ENCODE results near the gene DGKI.
"Not testable (repeated sequence)": the region's sequence is repeated elsewhere in the genome, so short reads cannot be mapped to it uniquely, and the experiment has no call there.

Gene DGKI

GRCh38 chr7:137839903-137840779 is 6.6 kb downstream of the DGKI start:
- TF ChIP-seq, protein P1, sequence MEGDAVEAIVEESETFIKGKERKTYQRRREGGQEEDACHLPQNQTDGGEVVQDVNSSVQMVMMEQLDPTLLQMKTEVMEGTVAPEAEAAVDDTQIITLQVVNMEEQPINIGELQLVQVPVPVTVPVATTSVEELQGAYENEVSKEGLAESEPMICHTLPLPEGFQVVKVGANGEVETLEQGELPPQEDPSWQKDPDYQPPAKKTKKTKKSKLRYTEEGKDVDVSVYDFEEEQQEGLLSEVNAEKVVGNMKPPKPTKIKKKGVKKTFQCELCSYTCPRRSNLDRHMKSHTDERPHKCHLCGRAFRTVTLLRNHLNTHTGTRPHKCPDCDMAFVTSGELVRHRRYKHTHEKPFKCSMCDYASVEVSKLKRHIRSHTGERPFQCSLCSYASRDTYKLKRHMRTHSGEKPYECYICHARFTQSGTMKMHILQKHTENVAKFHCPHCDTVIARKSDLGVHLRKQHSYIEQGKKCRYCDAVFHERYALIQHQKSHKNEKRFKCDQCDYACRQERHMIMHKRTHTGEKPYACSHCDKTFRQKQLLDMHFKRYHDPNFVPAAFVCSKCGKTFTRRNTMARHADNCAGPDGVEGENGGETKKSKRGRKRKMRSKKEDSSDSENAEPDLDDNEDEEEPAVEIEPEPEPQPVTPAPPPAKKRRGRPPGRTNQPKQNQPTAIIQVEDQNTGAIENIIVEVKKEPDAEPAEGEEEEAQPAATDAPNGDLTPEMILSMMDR (IDR thresholded peaks at IDR 0.05; ENCODE audit: low read depth, low read length): no peak
- in situ Hi-C loops (cut with HindIII; ENCODE audit: low sequenced_read_pairs): no loop called here
- no peak overlapping the region for H3K4me3 ChIP-seq (ENCODE audit: low read depth, low read length)
- DNase-seq (ENCODE audit: low read depth, low spot score): no peak

DNA sequence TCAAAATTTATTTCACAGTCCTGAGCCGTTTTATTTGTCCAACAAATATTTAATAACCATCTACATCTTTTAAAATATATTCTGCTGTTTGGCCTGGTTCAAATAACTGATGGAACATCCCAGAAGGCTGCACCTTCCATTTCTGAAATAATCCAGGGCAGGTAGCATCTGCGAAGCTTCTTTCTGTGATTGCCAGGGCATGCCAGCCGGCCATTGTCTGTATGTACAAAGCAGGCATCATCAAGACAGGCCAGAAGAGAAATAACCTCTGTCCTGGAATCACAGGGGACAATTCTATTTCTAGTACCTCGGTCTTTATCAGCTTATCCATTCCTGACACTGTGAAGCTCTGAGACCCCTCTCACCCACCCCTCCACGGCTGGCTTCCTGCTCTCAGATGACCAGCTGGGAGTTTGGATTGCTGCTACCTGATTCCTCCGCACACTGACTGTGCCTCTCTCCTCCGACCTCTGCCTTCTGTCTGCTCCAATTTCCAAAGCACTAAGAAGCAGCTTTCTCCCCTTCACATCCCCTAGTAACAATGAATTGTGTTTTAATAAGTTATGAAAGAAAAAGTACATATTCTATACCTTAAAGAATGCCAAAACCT is 8.0 kb downstream of the DGKI start:
- TF ChIP-seq, protein P1 (IDR thresholded peaks at IDR 0.05; ENCODE audit: low read depth, low read length): no peak
- in situ Hi-C loops (cut with HindIII; ENCODE audit: low sequenced_read_pairs): no loop called here

GRCh38 chr7:137836541-137836940 is 10.2 kb downstream of the DGKI start:
- no peak for DNase-seq (ENCODE audit: low read depth, low spot score)
- H3K4me3 ChIP-seq (ENCODE audit: low read depth, low read length): no peak overlapping the region
- TF ChIP-seq, protein P1 (IDR thresholded peaks at IDR 0.05; ENCODE audit: low read depth, low read length): no peak
- in situ Hi-C loops (cut with HindIII; ENCODE audit: low sequenced_read_pairs): no loop called here

More for the DNA sequence above, 8.0 kb downstream of the DGKI start:
- no peak for DNase-seq (ENCODE audit: low read depth, low spot score)
- H3K4me3 ChIP-seq (ENCODE audit: low read depth, low read length): no peak overlapping the region

GRCh38 chr7:137836113-137836509 is 10.7 kb downstream of the DGKI start:
- TF ChIP-seq, protein P1 (IDR thresholded peaks at IDR 0.05; ENCODE audit: low read depth, low read length): no peak
- in situ Hi-C loops (cut with HindIII; ENCODE audit: low sequenced_read_pairs): no loop called here
- peak; percentile 48 for DNase-seq (ENCODE audit: low read depth, low spot score)
- no peak overlapping the region for H3K4me3 ChIP-seq (ENCODE audit: low read depth, low read length)

DNA sequence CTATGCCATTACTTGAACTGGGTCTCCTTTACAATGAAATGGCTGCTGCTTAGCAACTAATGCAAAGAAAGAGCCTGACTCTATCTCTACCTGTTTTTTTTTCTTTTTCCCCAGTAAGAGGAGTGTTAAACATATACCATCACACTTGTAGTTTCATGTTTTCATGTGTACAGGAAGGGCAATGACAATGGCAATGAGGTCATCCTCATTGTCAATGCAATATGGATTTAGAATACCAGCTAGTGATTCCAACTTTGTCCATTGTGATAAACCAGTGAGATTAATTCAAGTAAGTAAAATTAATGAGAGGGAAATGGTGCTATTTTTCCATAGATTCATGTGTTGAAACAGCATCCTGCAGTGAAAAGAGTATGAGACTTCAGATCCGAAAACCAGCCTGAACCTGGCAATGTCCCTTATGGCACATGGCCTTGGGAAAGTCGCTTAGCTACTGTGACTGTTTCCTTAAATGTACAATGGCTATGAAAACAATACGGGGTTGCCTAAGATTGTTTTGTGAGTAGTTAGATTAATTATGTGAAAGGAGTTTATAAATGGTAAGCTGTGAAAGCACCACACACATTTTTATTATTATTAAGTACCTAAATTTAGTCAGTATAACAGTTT is 11.2 kb downstream of the DGKI start:
- TF ChIP-seq, protein P1 (IDR thresholded peaks at IDR 0.05; ENCODE audit: low read depth, low read length): no peak
- no peak for DNase-seq (ENCODE audit: low read depth, low spot score)
- H3K4me3 ChIP-seq (ENCODE audit: low read depth, low read length): no peak overlapping the region
- in situ Hi-C loops (cut with HindIII; ENCODE audit: low sequenced_read_pairs): no loop called here

DNA sequence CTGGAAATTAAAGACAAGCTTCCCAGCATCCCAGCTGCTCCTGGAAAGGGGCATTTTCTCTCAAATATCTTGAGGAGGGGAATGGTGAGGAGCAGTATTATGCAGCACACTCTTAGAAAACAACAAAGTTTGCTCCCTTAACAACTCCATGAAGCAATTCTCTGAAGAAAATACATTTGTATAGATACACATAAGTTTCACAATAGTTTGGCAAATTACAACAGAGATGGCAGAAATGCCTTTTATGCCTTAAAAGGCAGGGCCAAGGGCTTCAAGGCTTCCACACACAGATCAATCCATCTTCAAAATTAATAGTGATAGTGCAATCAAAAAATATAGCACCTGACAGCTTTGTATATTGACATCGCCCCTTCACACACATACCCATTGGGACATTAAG is 12.2 kb downstream of the DGKI start:
- in situ Hi-C loops (cut with HindIII; ENCODE audit: low sequenced_read_pairs): no loop called here
- H3K4me3 ChIP-seq (ENCODE audit: low read depth, low read length): no peak overlapping the region
- TF ChIP-seq, protein P1 (IDR thresholded peaks at IDR 0.05; ENCODE audit: low read depth, low read length): no peak
- DNase-seq (ENCODE audit: low read depth, low spot score): no peak

- DNase-seq (ENCODE audit: low read depth, low spot score); H3K4me3 ChIP-seq (ENCODE audit: low read depth, low read length); in situ Hi-C loops (cut with HindIII; ENCODE audit: low sequenced_read_pairs): not testable (repeated sequence)
These were observed 13.8 kb downstream of the DGKI start for GRCh38 chr7:137832990-137833389.

Measured in astrocyte of the spinal cord (primary cell).